GM23338 (cell line): ENCODE results near the gene PCBP3.

Source experiments
- CREB1 ChIP-seq: fragments of 250-450 bp; sonication (Bioruptor Pico); IDR thresholded peaks from 2 replicates; pipeline ENCODE4 v1.5.0; 2020; ENCODE audit warnings: low read depth, mild to moderate bottlenecking, moderate library complexity
- EZH2 ChIP-seq: fragments of 200-600 bp; sonication (generic); IDR thresholded peaks from one replicate; pipeline ENCODE4 v1.8.0; 2017; ENCODE audit warnings: antibody characterized with exemption, mild to moderate bottlenecking, low read depth; ENCODE audit not compliant: unreplicated experiment
- EZH2phosphoT487 ChIP-seq: fragments of 200-600 bp; sonication (generic); IDR thresholded peaks from one replicate; pipeline ENCODE4 v1.8.1; 2018; ENCODE audit warnings: antibody characterized with exemption; ENCODE audit not compliant: unreplicated experiment
- POLR2AphosphoS5 ChIP-seq: IDR thresholded peaks from 2 replicates; pipeline ENCODE4 v1.6.1; 2016; ENCODE audit warnings: antibody characterized with exemption, low read depth
- TF ChIP-seq, protein P1 (sequence below), 2 experiments: fragments of 200-600 bp in 1 of 2; sonication (generic) in 1 of 2; conservative IDR thresholded peaks; 2 replicates each; pipeline versions ENCODE4 v1.5.1 to v1.6.1; 2016 to 2017; ENCODE audit warnings: antibody characterized with exemption in 2 of 2, low read depth in 2 of 2, mild to moderate bottlenecking in 2 of 2, moderate library complexity in 1 of 2

DNA sequence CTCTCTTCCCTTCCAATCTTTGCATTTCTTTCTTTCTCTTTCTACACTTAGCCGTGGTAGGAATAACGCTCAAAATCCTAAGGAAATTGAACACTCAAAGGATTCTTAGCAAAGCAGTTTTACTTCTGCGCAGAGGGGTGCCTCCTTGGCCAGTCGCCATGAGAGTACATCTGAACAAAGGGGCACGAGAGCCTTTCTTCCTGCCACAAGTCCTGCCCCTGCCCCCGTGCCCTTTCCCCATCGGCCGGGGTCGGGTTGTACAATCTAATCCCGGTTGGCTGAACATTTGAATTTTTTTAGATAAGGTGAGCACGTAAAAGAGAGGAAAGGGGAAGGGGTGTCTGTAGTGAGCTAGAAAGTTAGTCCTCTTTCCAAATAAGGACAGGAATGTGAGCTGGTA is 309.4 kb downstream of the PCBP3 start:
- TF ChIP-seq EZH2phosphoT487 (no peak), EZH2 (no peak), POLR2AphosphoS5 (no peak), CREB1 (CRISPR knock-in tag) (no peak)
- TF ChIP-seq, protein P1, sequence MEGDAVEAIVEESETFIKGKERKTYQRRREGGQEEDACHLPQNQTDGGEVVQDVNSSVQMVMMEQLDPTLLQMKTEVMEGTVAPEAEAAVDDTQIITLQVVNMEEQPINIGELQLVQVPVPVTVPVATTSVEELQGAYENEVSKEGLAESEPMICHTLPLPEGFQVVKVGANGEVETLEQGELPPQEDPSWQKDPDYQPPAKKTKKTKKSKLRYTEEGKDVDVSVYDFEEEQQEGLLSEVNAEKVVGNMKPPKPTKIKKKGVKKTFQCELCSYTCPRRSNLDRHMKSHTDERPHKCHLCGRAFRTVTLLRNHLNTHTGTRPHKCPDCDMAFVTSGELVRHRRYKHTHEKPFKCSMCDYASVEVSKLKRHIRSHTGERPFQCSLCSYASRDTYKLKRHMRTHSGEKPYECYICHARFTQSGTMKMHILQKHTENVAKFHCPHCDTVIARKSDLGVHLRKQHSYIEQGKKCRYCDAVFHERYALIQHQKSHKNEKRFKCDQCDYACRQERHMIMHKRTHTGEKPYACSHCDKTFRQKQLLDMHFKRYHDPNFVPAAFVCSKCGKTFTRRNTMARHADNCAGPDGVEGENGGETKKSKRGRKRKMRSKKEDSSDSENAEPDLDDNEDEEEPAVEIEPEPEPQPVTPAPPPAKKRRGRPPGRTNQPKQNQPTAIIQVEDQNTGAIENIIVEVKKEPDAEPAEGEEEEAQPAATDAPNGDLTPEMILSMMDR (conservative IDR thresholded peaks at IDR 0.05; ENCODE audit: low read depth in 2 of 2): no peak
